Activated CD4-positive, alpha-beta T cell treated with anti-CD3 and anti-CD28 coated beads for 48 hours (primary cell): Measurements from ENCODE around the gene PRDX5.

Experiments
- DNase-seq: peaks from one replicate; pipeline ENCODE4 v3.0.0-alpha.2; 2020

The PRDX5 gene

DNA sequence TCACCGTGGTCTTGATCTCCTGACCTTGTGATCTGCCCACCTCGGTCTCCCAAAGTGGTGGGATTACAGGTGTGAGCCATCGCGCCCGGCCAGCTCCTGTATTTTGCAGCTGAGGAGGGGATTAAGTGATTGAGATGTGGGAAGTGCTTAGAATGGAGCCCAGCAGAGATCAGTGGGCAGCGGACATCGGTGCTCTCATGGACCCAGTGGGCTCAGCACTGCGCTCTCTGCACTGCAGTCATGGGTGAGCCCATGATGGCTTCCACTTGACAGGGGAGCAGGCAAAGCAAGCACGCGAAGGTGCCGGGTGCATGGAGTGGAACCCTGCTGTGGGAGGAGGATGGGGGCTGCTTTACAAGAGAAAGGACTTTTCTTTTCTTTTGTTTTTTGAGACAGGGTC is 13.0 kb downstream of the PRDX5 start:
- DNase-seq = no peak

- DNase-seq = peak; percentile 89
Observed at GRCh38 chr11:64331569-64332371, 13.8 kb downstream of the PRDX5 start.

DNA sequence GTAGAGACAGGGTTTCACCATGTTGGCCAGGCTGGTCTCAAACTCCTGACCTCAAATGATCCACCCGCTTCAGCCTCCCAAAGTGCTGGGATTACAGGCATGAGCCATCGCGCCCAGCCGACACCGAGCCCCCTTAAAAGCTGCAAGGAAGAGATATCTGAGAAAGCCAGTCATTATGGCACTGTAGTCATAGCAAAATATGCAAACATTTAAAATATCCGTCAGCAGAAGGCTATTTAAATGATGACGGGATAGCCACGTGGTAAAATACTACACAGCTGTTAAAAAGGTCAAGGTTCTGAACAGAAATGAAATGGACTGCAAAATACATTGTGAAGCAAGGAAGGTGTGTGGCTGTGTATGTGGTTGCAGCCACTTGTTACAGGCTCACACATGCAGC is 15.6 kb downstream of the PRDX5 start:
- no peak for DNase-seq

GRCh38 chr11:64334764-64335735 is 17.1 kb downstream of the PRDX5 start:
- DNase-seq = peak; percentile 77

DNA sequence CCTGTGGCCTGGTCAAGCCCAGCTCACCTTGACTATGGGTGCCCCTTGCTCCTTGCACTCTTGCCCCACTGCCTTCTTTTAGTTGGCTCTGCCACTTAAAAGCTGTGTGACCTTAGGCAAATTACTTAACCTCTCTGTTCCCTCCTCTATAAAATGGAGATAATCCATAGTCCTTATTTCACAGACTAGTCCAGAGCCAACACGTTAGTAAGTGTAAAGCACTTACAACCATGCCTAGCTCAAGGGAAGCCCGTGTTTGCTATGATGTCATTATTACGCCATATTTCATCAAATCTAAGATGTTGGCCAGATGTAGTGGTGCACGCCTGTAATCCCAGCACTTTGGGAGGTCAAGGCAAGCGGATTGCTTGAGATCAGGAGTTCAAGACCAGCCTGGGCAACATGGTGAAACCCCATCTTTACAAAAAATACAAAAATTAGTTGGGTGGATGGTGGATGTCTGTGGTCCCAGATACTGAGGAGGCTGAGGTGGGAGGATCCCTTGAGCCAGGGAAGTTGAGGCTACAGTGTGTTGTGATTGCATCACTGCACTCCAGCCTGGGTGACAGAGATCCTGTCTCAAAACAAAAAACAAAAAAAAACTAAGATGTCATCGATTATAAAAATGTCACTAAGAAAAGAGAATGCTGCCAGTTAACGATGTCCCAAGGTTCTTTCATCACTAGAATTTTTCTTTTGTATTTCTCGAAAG is 19.8 kb downstream of the PRDX5 start:
- no peak for DNase-seq

DNA sequence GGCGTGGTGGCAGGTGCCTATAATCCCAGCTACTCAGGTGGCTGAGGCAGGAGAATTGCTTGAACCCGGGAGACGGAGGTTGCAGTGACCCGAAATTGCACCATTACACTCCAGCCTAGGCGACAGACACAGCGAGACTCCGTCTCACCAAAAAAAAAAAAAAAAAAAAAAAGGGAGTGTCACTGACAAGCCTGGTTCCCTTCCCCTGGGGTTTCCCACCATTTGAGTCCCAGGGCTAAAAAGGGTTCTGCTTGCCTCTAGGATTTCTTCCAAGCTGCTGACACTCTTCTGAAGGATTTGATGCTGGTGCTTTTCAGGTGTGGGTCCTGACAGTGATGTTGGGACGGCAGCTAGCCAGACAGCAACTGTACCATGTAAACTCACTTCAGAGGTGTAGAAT is 20.8 kb downstream of the PRDX5 start:
- DNase-seq = no peak

DNA sequence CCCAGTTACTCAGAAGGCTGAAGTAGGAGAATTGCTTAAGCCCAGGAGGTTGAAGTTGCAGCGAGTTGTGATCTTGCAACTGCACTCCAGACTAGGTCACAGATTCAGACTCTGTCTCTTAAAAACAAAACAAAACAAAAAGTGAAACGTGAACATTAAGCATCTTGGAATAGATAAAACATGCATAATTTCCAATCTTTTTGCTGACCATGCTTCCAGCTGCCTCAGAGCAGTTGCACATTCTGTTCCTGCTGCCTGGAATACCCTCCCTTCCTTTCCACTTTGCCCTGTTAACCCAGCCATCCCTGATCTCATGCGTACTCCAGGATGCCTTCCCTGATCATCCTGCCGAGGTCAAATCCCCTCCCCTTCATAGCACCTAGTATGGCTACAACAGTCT is 21.4 kb downstream of the PRDX5 start:
- DNase-seq = no peak

DNA sequence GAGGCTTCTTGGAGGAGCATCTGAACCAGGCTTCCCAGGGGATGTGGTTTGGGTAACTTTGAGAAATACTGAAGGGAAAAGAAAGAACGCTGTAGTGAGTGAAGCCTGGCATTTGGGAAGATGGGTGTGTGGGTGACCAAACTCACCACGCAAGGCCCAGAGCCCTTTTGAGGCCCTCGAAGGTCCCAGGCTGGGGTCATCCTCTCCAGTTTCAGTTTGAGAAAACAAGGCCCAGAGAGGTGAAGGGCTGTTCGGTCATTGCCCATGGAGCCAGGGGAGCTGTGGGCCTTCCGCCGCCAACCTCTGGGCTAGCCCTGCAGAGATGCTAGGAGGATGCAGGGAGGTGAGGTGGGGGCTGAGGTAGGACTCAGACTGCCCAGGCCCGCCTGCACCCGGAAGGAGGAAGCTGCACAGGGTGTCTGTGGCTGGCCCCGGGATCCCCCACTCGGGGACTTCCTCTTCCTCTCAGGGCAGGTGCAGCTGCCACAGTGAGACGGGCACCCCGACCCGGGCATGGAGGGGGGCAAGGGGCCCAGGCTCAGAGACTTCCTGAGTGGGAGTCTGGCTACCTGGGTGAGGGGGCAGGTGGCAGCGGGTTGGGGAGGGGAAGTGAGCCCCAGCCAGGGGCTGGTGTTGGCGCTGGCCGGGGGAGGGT is 22.0 kb downstream of the PRDX5 start, which contains the start of gene CCDC88B:
TSS of gene CCDC88B (plus strand) at position 451 of the 655 bp plus-strand sequence. CDS start at position 514, 63 bp downstream.
- DNase-seq = peak; percentile 88

- peak; percentile 90 for DNase-seq
Observed at GRCh38 chr11:64340671-64341335, 22.9 kb downstream of the PRDX5 start.

GRCh38 chr11:64341429-64341828 is 23.5 kb downstream of the PRDX5 start:
- DNase-seq = no peak

GRCh38 chr11:64341851-64342791 is 24.2 kb downstream of the PRDX5 start:
- DNase-seq = peak; percentile 96

- no peak for DNase-seq
Observed at GRCh38 chr11:64342869-64343745, 25.2 kb downstream of the PRDX5 start.

DNA sequence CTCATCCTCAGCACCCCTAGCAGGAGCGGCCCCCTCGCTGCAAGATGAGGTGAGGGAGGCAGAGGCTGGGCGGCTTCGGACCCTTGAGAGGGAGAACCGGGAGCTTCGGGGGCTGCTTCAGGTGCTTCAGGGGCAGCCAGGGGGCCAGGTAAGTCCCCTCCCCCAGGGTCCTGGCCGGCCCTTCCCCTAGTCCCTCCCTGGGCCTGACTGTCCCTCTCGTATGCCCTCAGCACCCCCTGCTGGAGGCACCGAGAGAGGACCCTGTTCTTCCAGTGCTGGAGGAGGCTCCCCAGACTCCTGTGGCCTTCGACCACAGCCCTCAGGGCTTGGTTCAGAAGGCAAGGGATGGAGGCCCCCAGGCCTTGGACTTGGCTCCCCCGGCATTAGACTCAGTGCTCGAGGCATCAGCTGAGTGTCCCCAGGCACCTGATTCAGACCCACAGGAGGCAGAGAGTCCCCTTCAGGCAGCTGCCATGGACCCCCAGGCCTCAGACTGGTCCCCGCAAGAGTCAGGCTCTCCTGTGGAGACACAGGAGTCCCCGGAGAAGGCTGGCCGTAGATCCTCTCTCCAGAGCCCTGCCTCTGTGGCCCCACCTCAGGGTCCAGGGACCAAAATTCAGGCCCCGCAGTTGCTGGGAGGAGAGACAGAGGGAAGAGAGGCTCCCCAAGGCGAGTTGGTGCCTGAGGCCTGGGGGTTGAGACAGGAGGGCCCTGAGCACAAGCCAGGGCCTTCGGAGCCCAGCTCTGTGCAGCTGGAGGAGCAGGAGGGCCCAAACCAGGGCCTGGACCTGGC is 26.0 kb downstream of the PRDX5 start:
- peak; percentile 35 for DNase-seq

GRCh38 chr11:64344787-64345186 is 26.9 kb downstream of the PRDX5 start:
- DNase-seq = no peak

- DNase-seq = no peak
Observed at GRCh38 chr11:64347193-64347867, 29.4 kb downstream of the PRDX5 start.

- no peak for DNase-seq
Observed at GRCh38 chr11:64348383-64349024, 30.6 kb downstream of the PRDX5 start.

- DNase-seq = no peak
Observed at GRCh38 chr11:64349025-64349387, 31.1 kb downstream of the PRDX5 start.

DNA sequence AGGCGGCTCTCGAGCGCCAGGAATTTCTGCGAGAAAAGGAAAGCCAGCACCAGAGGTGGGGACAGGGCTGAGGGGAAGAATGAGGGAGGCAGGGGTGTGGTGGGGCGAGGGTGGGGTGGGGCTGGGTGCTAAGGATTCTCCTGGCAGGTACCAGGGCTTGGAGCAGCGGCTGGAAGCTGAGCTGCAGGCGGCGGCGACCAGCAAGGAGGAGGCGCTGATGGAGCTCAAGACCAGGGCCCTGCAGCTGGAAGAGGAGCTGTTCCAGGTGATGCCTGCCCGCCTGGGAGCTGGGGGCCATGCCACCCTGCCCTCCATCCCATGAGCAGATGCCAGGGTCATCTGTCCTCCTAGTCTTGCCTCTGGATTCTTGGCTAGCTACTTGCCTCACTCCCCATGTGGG is 31.5 kb downstream of the PRDX5 start:
- no peak for DNase-seq
